ENCODE measurements around the gene MSI2.

MSI2 gene

GRCh38 chr17:57458718-57459285, 202.5 kb downstream of the MSI2 start:
- TF ChIP-seq CTCF (conservative IDR thresholded peaks at IDR 0.05; ENCODE audit: low read depth, low read length): no peak
- no peak overlapping the region for H3K4me3 ChIP-seq (ENCODE audit: low read depth, low read length)
- no peak for DNase-seq (ENCODE audit: low read depth)

GRCh38 chr17:57459286-57459915, 203.1 kb downstream of the MSI2 start:
- peak; percentile 56 for DNase-seq (ENCODE audit: low read depth)
- H3K4me3 ChIP-seq (ENCODE audit: low read depth, low read length): no peak overlapping the region

DNA sequence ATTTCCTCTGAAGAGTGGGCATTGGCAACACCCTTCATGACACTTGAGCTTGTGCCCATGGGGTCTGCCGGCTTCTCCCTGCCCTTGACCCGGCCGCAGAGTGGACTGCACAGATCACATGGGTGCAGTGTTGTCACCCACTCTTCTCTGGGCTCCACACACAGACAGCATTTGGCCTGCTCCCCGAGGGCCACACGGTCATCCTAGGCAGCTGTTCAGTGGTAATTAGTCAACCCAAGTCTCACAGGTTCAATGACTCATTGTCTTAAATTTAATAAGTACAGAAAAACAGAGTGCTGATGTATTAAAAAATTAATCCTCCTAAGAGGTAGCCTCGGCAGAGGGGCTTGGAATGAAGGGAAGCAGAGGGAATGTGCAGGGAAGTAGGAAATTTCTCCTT, 204.8 kb downstream of the MSI2 start:
- DNase-seq (ENCODE audit: low read depth): no peak
- H3K4me3 ChIP-seq (ENCODE audit: low read depth, low read length): no peak overlapping the region
- no peak for TF ChIP-seq CTCF (conservative IDR thresholded peaks at IDR 0.05; ENCODE audit: low read depth, low read length)

More at GRCh38 chr17:57459286-57459915, 203.1 kb downstream of the MSI2 start:
- peak; percentile 27 for TF ChIP-seq CTCF (conservative IDR thresholded peaks at IDR 0.05; ENCODE audit: low read depth, low read length)

DNA sequence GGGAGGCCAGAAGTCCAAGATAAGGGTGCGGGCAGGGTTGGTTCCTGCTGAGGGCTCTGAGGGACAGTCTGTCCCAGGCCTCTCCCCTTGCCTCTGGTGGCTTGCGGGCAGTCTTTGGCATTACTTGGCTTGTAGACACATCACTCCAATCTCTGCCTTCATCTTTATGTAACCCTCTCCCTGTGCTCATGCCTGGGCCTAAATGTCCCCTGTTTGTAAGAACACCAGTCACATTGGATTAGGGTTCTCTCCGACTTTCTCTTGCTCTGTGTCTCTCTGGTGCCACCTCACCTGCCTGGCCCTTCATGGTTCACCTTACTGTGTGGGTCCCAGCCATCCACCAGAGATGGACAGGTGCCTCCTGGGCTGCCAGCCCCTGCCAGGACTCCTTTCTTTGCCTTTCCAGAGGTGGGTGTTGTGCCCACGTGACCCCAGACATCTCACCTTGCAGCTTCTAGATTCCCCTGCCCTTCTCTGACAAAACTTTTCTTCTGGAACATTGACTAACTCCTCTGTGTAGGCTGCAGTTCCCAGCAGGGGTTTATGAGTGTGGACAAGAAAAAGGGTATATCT, 205.8 kb downstream of the MSI2 start:
- no peak for TF ChIP-seq CTCF (conservative IDR thresholded peaks at IDR 0.05; ENCODE audit: low read depth, low read length)
- no peak overlapping the region for H3K4me3 ChIP-seq (ENCODE audit: low read depth, low read length)
- no peak for DNase-seq (ENCODE audit: low read depth)

GRCh38 chr17:57463103-57463885, 207.0 kb downstream of the MSI2 start:
- no peak for TF ChIP-seq CTCF (conservative IDR thresholded peaks at IDR 0.05; ENCODE audit: low read depth, low read length)
- H3K4me3 ChIP-seq (ENCODE audit: low read depth, low read length): no peak overlapping the region
- DNase-seq (ENCODE audit: low read depth): peak; percentile 80

- no peak for DNase-seq (ENCODE audit: low read depth)
- TF ChIP-seq CTCF (conservative IDR thresholded peaks at IDR 0.05; ENCODE audit: low read depth, low read length): no peak
- H3K4me3 ChIP-seq (ENCODE audit: low read depth, low read length): no peak overlapping the region
Observed at GRCh38 chr17:57464191-57464864, 208.0 kb downstream of the MSI2 start.

Measured in choroid plexus epithelial cell (primary cell).